HEK293 (cell line): Measurements from ENCODE around the gene FAAH2.

Experiments
- CTCF ChIP-seq: fragments of 450-650 bp; formaldehyde crosslinking; IDR thresholded peaks from 2 replicates; pipeline ENCODE4 v1.5.1; 2016; ENCODE audit warnings: missing biosample characterization, missing genetic modification characterization
- HIC1 ChIP-seq: fragments of 450-650 bp; formaldehyde crosslinking; IDR thresholded peaks from 2 replicates; pipeline ENCODE4 v1.5.1; 2016; ENCODE audit warnings: missing biosample characterization, missing genetic modification characterization
- ZBTB7A ChIP-seq: fragments of 450-650 bp; formaldehyde crosslinking; IDR thresholded peaks from 2 replicates; pipeline ENCODE4 v1.5.1; 2016; ENCODE audit warnings: low read depth, missing biosample characterization, missing genetic modification characterization
- TF ChIP-seq, protein P1 (sequence below): fragments of 450-650 bp; formaldehyde crosslinking; IDR thresholded peaks from 2 replicates; pipeline ENCODE4 v1.5.1; 2016; ENCODE audit warnings: missing biosample characterization, missing genetic modification characterization
- TF ChIP-seq, protein P2 (sequence below): fragments of 450-650 bp; formaldehyde crosslinking; IDR thresholded peaks from 2 replicates; pipeline ENCODE4 v1.5.1; 2016; ENCODE audit warnings: missing biosample characterization, missing genetic modification characterization

- TF ChIP-seq ZBTB7A (tag by site-specific recombination) (no peak), HIC1 (no peak), CTCF (tag by site-specific recombination) (no peak)
- TF ChIP-seq, protein P1, sequence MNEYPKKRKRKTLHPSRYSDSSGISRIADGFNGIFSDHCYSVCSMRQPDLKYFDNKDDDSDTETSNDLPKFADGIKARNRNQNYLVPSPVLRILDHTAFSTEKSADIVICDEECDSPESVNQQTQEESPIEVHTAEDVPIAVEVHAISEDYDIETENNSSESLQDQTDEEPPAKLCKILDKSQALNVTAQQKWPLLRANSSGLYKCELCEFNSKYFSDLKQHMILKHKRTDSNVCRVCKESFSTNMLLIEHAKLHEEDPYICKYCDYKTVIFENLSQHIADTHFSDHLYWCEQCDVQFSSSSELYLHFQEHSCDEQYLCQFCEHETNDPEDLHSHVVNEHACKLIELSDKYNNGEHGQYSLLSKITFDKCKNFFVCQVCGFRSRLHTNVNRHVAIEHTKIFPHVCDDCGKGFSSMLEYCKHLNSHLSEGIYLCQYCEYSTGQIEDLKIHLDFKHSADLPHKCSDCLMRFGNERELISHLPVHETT (tag by site-specific recombination) = no peak
- TF ChIP-seq, protein P2, sequence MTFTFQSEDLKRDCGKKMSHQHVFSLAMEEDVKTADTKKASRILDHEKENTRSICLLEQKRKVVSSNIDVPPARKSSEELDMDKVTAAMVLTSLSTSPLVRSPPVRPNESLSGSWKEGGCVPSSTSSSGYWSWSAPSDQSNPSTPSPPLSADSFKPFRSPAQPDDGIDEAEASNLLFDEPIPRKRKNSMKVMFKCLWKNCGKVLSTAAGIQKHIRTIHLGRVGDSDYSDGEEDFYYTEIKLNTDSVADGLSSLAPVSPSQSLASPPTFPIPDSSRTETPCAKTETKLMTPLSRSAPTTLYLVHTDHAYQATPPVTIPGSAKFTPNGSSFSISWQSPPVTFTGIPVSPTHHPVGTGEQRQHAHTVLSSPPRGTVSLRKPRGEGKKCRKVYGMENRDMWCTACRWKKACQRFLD = no peak
Observed at GRCh38 chrX:57451426-57452020, 165.0 kb downstream of the FAAH2 start.
